A549 treated with GW870086 at 1 μM for 4 hours (cell line): Measurements from ENCODE around the gene MRPS14. TPM values are rescaled to one million over a fixed set of nuclear protein-coding genes. Genes with fewer than 3 reads are reported as not detected.

Experiments
- total RNA-seq: library from RNA; stranded (reverse); fragments of 200-300 nt; extraction: Qiagen RNA extraction; gene quantifications from 5 replicates; pipeline ENCODE4 v1.2.3, GENCODE V29; 2022; ENCODE audit warnings: low read depth

Gene MRPS14
- 17.3 to 26.5 TPM (median 26.1 TPM) in 5 replicates for total RNA-seq

GRCh38 chr1:175023043-175023921, at the start of gene MRPS14:
Gene MRPS14, minus strand, starts transcription at chr1:175023425. Its CDS starts 17 bp downstream, at chr1:175023408.

GRCh38 chr1:175067362-175068106, 44.3 kb upstream of the MRPS14 start, which contains the start of gene TNN:
Gene TNN, plus strand, starts transcription at chr1:175067833. Its CDS starts 9,586 bp downstream, at chr1:175077419.

GRCh38 chr1:174999936-175000696, 23.1 kb downstream of the MRPS14 start, which contains the start of gene CACYBP:
Gene CACYBP, plus strand, starts transcription at chr1:174999947. Its CDS starts 234 bp downstream, at chr1:175000181.

Other genes with a start within 250 kb of the MRPS14 start
- 161 to 194 TPM (median 170 TPM) in 5 replicates for gene CACYBP, start 23.5 kb downstream of the MRPS14 start, total RNA-seq
- not detected in 5 replicates for gene TNN, start 44.4 kb upstream of the MRPS14 start, total RNA-seq
- gene KIAA0040, start 169.4 kb upstream of the MRPS14 start, total RNA-seq: 0.73 to 0.97 TPM (median 0.78 TPM) in 5 replicates